Measurements from ENCODE around the gene UQCR10. TPM values are rescaled to one million over a fixed set of nuclear protein-coding genes. Genes with fewer than 3 reads are reported as not detected.

UQCR10 gene
- total and polyA plus RNA-seq, 2 donors = 154 to 157 TPM

GRCh38 chr22:29810216-29810615 is 43.0 kb downstream of the UQCR10 start:
- 97% methylated on average over 2 of the region's 2 CpGs for WGBS
- Histone ChIP-seq H3K4me1 (ENCODE audit: control insufficient read depth in 2 of 2, insufficient read depth in 2 of 2, low read length in 2 of 2) (no peaks in the 10 kb centered on the region), H3K27ac (ENCODE audit: low read depth in 1 of 2, low read length in 1 of 2) (no peak overlapping the region)

GRCh38 chr22:29811377-29811776 is 44.2 kb downstream of the UQCR10 start:
- Histone ChIP-seq H3K36me3 (ENCODE audit: control insufficient read depth in 2 of 2, insufficient read depth in 2 of 2, low read length in 1 of 2) (peaks cover 74 to 91% of the 10 kb centered on the region in 2 donors), H3K9me3 (ENCODE audit: control insufficient read depth in 2 of 2, insufficient read depth in 1 of 2, low read length in 1 of 2) (peaks cover 0 to 1% of the 10 kb centered on the region in 2 donors), H3K4me3 (ENCODE audit: low read length in 2 of 2) (no peak overlapping the region), H3K27ac (ENCODE audit: low read depth in 1 of 2, low read length in 1 of 2) (no peak overlapping the region), H3K4me1 (ENCODE audit: control insufficient read depth in 2 of 2, insufficient read depth in 2 of 2, low read length in 2 of 2) (no peaks in the 10 kb centered on the region), H3K27me3 (ENCODE audit: control insufficient read depth in 2 of 2, insufficient read depth in 1 of 2, low read length in 1 of 2) (no peaks in the 10 kb centered on the region)
- WGBS = 96% methylated on average over 2 of the region's 2 CpGs
- DNase-seq (ENCODE audit: low read depth in 6 of 9, low spot score in 9 of 9) = no peak

More at GRCh38 chr22:29810216-29810615, 43.0 kb downstream of the UQCR10 start:
- Histone ChIP-seq H3K9me3 (ENCODE audit: control insufficient read depth in 2 of 2, insufficient read depth in 1 of 2, low read length in 1 of 2) (peaks cover 0 to 1% of the 10 kb centered on the region in 2 donors), H3K4me3 (ENCODE audit: low read length in 2 of 2) (no peak overlapping the region), H3K27me3 (ENCODE audit: control insufficient read depth in 2 of 2, insufficient read depth in 1 of 2, low read length in 1 of 2) (no peaks in the 10 kb centered on the region), H3K36me3 (ENCODE audit: control insufficient read depth in 2 of 2, insufficient read depth in 2 of 2, low read length in 1 of 2) (peaks cover 77 to 91% of the 10 kb centered on the region in 2 donors)
- no peak for DNase-seq (ENCODE audit: low read depth in 6 of 9, low spot score in 9 of 9)

- Histone ChIP-seq H3K36me3 (ENCODE audit: control insufficient read depth in 2 of 2, insufficient read depth in 2 of 2, low read length in 1 of 2) (peaks cover 70 to 90% of the 10 kb centered on the region in 2 donors), H3K4me3 (ENCODE audit: low read length in 2 of 2) (no peak overlapping the region), H3K27ac (ENCODE audit: low read depth in 1 of 2, low read length in 1 of 2) (no peak overlapping the region), H3K27me3 (ENCODE audit: control insufficient read depth in 2 of 2, insufficient read depth in 1 of 2, low read length in 1 of 2) (no peaks in the 10 kb centered on the region), H3K9me3 (ENCODE audit: control insufficient read depth in 2 of 2, insufficient read depth in 1 of 2, low read length in 1 of 2) (peaks cover 0 to 1% of the 10 kb centered on the region in 2 donors), H3K4me1 (ENCODE audit: control insufficient read depth in 2 of 2, insufficient read depth in 2 of 2, low read length in 2 of 2) (no peaks in the 10 kb centered on the region)
- no peak for DNase-seq (ENCODE audit: low read depth in 6 of 9, low spot score in 9 of 9)
- 98% methylated on average over 8 of the region's 8 CpGs for WGBS
Observed at GRCh38 chr22:29813126-29813525, 46.0 kb downstream of the UQCR10 start.

- DNase-seq (ENCODE audit: low read depth in 6 of 9, low spot score in 9 of 9) = no peak
- peaks cover 0 to 1% of the 10 kb centered on the region in 2 donors for H3K9me3 ChIP-seq (ENCODE audit: control insufficient read depth in 2 of 2, insufficient read depth in 1 of 2, low read length in 1 of 2)
- 97% methylated on average over 3 of the region's 3 CpGs for WGBS
- H3K36me3 ChIP-seq (ENCODE audit: control insufficient read depth in 2 of 2, insufficient read depth in 2 of 2, low read length in 1 of 2) = peaks cover 70 to 87% of the 10 kb centered on the region in 2 donors
- no peak overlapping the region for H3K4me3 ChIP-seq (ENCODE audit: low read length in 2 of 2)
- H3K27me3 ChIP-seq (ENCODE audit: control insufficient read depth in 2 of 2, insufficient read depth in 1 of 2, low read length in 1 of 2) = no peaks in the 10 kb centered on the region
- H3K27ac ChIP-seq (ENCODE audit: low read depth in 1 of 2, low read length in 1 of 2) = no peak overlapping the region
- no peaks in the 10 kb centered on the region for H3K4me1 ChIP-seq (ENCODE audit: control insufficient read depth in 2 of 2, insufficient read depth in 2 of 2, low read length in 2 of 2)
Observed at GRCh38 chr22:29813563-29813962, 46.4 kb downstream of the UQCR10 start.

- Histone ChIP-seq H3K27ac (ENCODE audit: low read depth in 1 of 2, low read length in 1 of 2) (no peak overlapping the region), H3K4me1 (ENCODE audit: control insufficient read depth in 2 of 2, insufficient read depth in 2 of 2, low read length in 2 of 2) (no peaks in the 10 kb centered on the region), H3K27me3 (ENCODE audit: control insufficient read depth in 2 of 2, insufficient read depth in 1 of 2, low read length in 1 of 2) (no peaks in the 10 kb centered on the region), H3K36me3 (ENCODE audit: control insufficient read depth in 2 of 2, insufficient read depth in 2 of 2, low read length in 1 of 2) (peaks cover 74 to 90% of the 10 kb centered on the region in 2 donors), H3K4me3 (ENCODE audit: low read length in 2 of 2) (no peak overlapping the region), H3K9me3 (ENCODE audit: control insufficient read depth in 2 of 2, insufficient read depth in 1 of 2, low read length in 1 of 2) (peaks cover 0 to 1% of the 10 kb centered on the region in 2 donors)
- 96% methylated on average over 5 of the region's 5 CpGs for WGBS
- no peak for DNase-seq (ENCODE audit: low read depth in 6 of 9, low spot score in 9 of 9)
Observed at GRCh38 chr22:29814003-29814402, 46.8 kb downstream of the UQCR10 start.

GRCh38 chr22:29815580-29815979 is 48.4 kb downstream of the UQCR10 start:
- no peak overlapping the region for H3K27ac ChIP-seq (ENCODE audit: low read depth in 1 of 2, low read length in 1 of 2)
- DNase-seq (ENCODE audit: low read depth in 6 of 9, low spot score in 9 of 9) = no peak
- H3K4me3 ChIP-seq (ENCODE audit: low read length in 2 of 2) = no peak overlapping the region
- no peaks in the 10 kb centered on the region for H3K27me3 ChIP-seq (ENCODE audit: control insufficient read depth in 2 of 2, insufficient read depth in 1 of 2, low read length in 1 of 2)
- WGBS = 97% methylated on average over 4 of the region's 4 CpGs
- H3K36me3 ChIP-seq (ENCODE audit: control insufficient read depth in 2 of 2, insufficient read depth in 2 of 2, low read length in 1 of 2) = peaks cover 75 to 84% of the 10 kb centered on the region in 2 donors
- peaks cover 0 to 1% of the 10 kb centered on the region in 2 donors for H3K9me3 ChIP-seq (ENCODE audit: control insufficient read depth in 2 of 2, insufficient read depth in 1 of 2, low read length in 1 of 2)
- H3K4me1 ChIP-seq (ENCODE audit: control insufficient read depth in 2 of 2, insufficient read depth in 2 of 2, low read length in 2 of 2) = no peaks in the 10 kb centered on the region

- 95% methylated on average over 2 of the region's 2 CpGs for WGBS
- H3K27me3 ChIP-seq (ENCODE audit: control insufficient read depth in 2 of 2, insufficient read depth in 1 of 2, low read length in 1 of 2) = no peaks in the 10 kb centered on the region
- no peaks in the 10 kb centered on the region for H3K4me1 ChIP-seq (ENCODE audit: control insufficient read depth in 2 of 2, insufficient read depth in 2 of 2, low read length in 2 of 2)
- H3K4me3 ChIP-seq (ENCODE audit: low read length in 2 of 2) = no peak overlapping the region
- peaks cover 0 to 1% of the 10 kb centered on the region in 2 donors for H3K9me3 ChIP-seq (ENCODE audit: control insufficient read depth in 2 of 2, insufficient read depth in 1 of 2, low read length in 1 of 2)
- no peak for DNase-seq (ENCODE audit: low read depth in 6 of 9, low spot score in 9 of 9)
- peaks cover 78 to 84% of the 10 kb centered on the region in 2 donors for H3K36me3 ChIP-seq (ENCODE audit: control insufficient read depth in 2 of 2, insufficient read depth in 2 of 2, low read length in 1 of 2)
- no peak overlapping the region for H3K27ac ChIP-seq (ENCODE audit: low read depth in 1 of 2, low read length in 1 of 2)
Observed at GRCh38 chr22:29816128-29816527, 49.0 kb downstream of the UQCR10 start.

GRCh38 chr22:29816539-29816938 is 49.4 kb downstream of the UQCR10 start:
- no peak for DNase-seq (ENCODE audit: low read depth in 6 of 9, low spot score in 9 of 9)
- Histone ChIP-seq H3K9me3 (ENCODE audit: control insufficient read depth in 2 of 2, insufficient read depth in 1 of 2, low read length in 1 of 2) (peaks cover 0 to 1% of the 10 kb centered on the region in 2 donors), H3K36me3 (ENCODE audit: control insufficient read depth in 2 of 2, insufficient read depth in 2 of 2, low read length in 1 of 2) (peaks cover 80 to 84% of the 10 kb centered on the region in 2 donors), H3K27ac (ENCODE audit: low read depth in 1 of 2, low read length in 1 of 2) (no peak overlapping the region), H3K4me3 (ENCODE audit: low read length in 2 of 2) (no peak overlapping the region), H3K4me1 (ENCODE audit: control insufficient read depth in 2 of 2, insufficient read depth in 2 of 2, low read length in 2 of 2) (peaks cover 0 to under 1% of the 10 kb centered on the region in 2 donors), H3K27me3 (ENCODE audit: control insufficient read depth in 2 of 2, insufficient read depth in 1 of 2, low read length in 1 of 2) (no peaks in the 10 kb centered on the region)
- WGBS = 94% methylated on average over 6 of the region's 6 CpGs

- Histone ChIP-seq H3K27ac (ENCODE audit: low read depth in 1 of 2, low read length in 1 of 2) (no peak overlapping the region), H3K27me3 (ENCODE audit: control insufficient read depth in 2 of 2, insufficient read depth in 1 of 2, low read length in 1 of 2) (no peaks in the 10 kb centered on the region), H3K36me3 (ENCODE audit: control insufficient read depth in 2 of 2, insufficient read depth in 2 of 2, low read length in 1 of 2) (peaks cover 80 to 83% of the 10 kb centered on the region in 2 donors), H3K4me3 (ENCODE audit: low read length in 2 of 2) (no peak overlapping the region), H3K4me1 (ENCODE audit: control insufficient read depth in 2 of 2, insufficient read depth in 2 of 2, low read length in 2 of 2) (peaks cover 0 to 3% of the 10 kb centered on the region in 2 donors), H3K9me3 (ENCODE audit: control insufficient read depth in 2 of 2, insufficient read depth in 1 of 2, low read length in 1 of 2) (peaks cover 0 to 1% of the 10 kb centered on the region in 2 donors)
- no peak for DNase-seq (ENCODE audit: low read depth in 6 of 9, low spot score in 9 of 9)
- 96% methylated on average over 2 of the region's 2 CpGs for WGBS
Observed at GRCh38 chr22:29816980-29817379, 49.8 kb downstream of the UQCR10 start.

All from thymus (tissue), 11 donors.